A673 (cell line): Measurements from ENCODE around the gene KIN.

Source experiments
- CTCF ChIP-seq: fragments of 300-800, 200-600 bp; sonication (generic); conservative IDR thresholded peaks from 2 replicates; pipeline ENCODE4 v1.5.1; 2017; ENCODE audit warnings: low read depth, mild to moderate bottlenecking, antibody characterized with exemption, low read length, moderate library complexity, mixed read lengths
- EZH2 ChIP-seq: fragments of 200-600 bp; sonication (generic); IDR thresholded peaks from 2 replicates; pipeline ENCODE4 v1.6.1; 2017; ENCODE audit warnings: borderline replicate concordance, low read depth, mild to moderate bottlenecking, mixed read lengths, antibody characterized with exemption, low read length; ENCODE audit not compliant: poor library complexity, severe bottlenecking

DNA sequence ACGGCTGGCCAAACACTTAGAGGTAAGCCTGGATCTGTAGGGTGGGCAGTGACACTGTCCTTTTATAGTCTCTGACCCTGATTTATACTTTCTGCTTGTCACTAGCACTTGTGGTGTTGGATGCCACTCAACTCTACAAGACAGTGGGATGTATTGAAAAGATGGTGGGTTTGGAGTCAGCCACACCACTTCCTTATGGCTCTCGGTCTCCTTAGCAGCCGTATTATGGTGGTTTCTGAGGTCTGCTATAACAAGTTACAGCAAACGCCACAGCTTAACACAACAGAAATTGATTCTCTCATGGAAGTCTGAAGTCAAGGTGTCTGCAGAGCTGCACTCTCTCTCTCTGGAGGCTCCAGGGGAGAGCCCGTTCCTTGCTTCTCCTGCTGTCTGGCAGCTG lies 70.0 kb downstream of the KIN start:
- TF ChIP-seq CTCF = no peak
- no peak for TF ChIP-seq EZH2
